ENCODE results near the gene LAMA2. TPM values are rescaled to one million over a fixed set of nuclear protein-coding genes. Genes with fewer than 3 reads are reported as not detected.

LAMA2 gene
- polyA plus RNA-seq, 1 of the 3 experiments (the other 2 are of a cell fraction): 0.92 TPM

DNA sequence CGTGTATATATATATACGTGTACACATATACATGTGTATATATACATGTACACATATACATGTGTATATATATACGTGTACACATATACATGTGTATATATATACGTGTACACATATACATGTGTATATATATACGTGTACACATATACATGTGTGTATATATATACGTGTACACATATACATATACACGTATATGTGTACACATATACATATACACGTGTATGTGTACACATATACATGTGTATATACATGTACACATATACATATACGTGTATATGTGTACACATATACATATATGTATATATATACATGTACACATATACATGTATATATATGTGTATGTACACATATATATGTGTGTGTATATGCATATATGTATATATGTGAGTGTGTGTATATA is 317.2 kb downstream of the LAMA2 start:
- ChIA-PET CTCF (no interaction called here), POLR2A (no interaction called here)
- Histone ChIP-seq H3K9me2 (no peaks in the 10 kb centered on the region; the same call in 1 of the 2 replicates), H3K4me2 (no peak overlapping the region), H3K79me2 (ENCODE audit: insufficient read depth) (no peaks in the 10 kb centered on the region), H2AFZ (ENCODE audit: low read depth) (no peak overlapping the region), H3F3A (replicated peaks; ENCODE audit: insufficient read depth) (no peaks in the 10 kb centered on the region), H3K9me3 (no peaks in the 10 kb centered on the region), H3K9ac (no peak overlapping the region), H3K4me3 (ENCODE audit: low read depth in 2 of 2, low read length in 1 of 2) (no peak overlapping the region), H3K36me3 (replicated peaks in 1 of 2; ENCODE audit: control insufficient read depth in 1 of 2, insufficient read depth in 2 of 2, low read length in 1 of 2) (no peaks in the 10 kb centered on the region), H3K27ac (ENCODE audit: low read depth in 2 of 2, low read length in 1 of 2) (no peak overlapping the region), H3K27me3 (ENCODE audit: insufficient read depth) (no peaks in the 10 kb centered on the region; the same call in 1 of the 2 replicates), H3K4me1 (ENCODE audit: control insufficient read depth in 1 of 2, insufficient read depth in 2 of 2, low read depth in 1 of 2, low read length in 1 of 2) (no peaks in the 10 kb centered on the region; a peak in 1 of 4 replicates), H4K20me1 (ENCODE audit: insufficient read depth) (no peaks in the 10 kb centered on the region)
- TF ChIP-seq FOSL2 (IDR thresholded peaks at IDR 0.05; ENCODE audit: borderline replicate concordance, low read depth) (no peak), NRF1 (IDR thresholded peaks at IDR 0.05; ENCODE audit: low read depth, low read length) (no peak), SMC3 (IDR thresholded peaks at IDR 0.05; ENCODE audit: low read depth, low read length) (no peak), FOXJ3 (CRISPR knock-in tag; IDR thresholded peaks at IDR 0.05) (no peak), SIN3A (IDR thresholded peaks at IDR 0.05; ENCODE audit: borderline replicate concordance, low read depth, low read length) (no peak), GATA2 (CRISPR knock-in tag; IDR thresholded peaks at IDR 0.05) (no peak), IRF3 (IDR thresholded peaks at IDR 0.05; ENCODE audit: low read depth, low read length) (no peak), YY1 (IDR thresholded peaks at IDR 0.05; ENCODE audit: low read depth) (no peak), MXI1 (IDR thresholded peaks at IDR 0.05; ENCODE audit: low read depth, low read length) (no peak), TAF1 (IDR thresholded peaks at IDR 0.05; ENCODE audit: borderline replicate concordance, low read depth, low read length) (no peak), FOXM1 (IDR thresholded peaks at IDR 0.05; ENCODE audit: low read depth) (no peak), ELF1 (IDR thresholded peaks at IDR 0.05) (no peak), RCOR1 (IDR thresholded peaks at IDR 0.05; ENCODE audit: low read length) (no peak), MEF2A (IDR thresholded peaks at IDR 0.05; ENCODE audit: borderline replicate concordance, low read depth) (no peak), ZBTB33 (IDR thresholded peaks at IDR 0.05; ENCODE audit: borderline replicate concordance, low read depth) (no peak)
- 48% methylated on average over 9 of the region's 9 CpGs for WGBS (ENCODE audit: low lambda C conversion rate)
- no peak for DNase-seq

GRCh38 chr6:129203190-129203900 is 320.4 kb downstream of the LAMA2 start:
- Histone ChIP-seq H3K27me3 (ENCODE audit: insufficient read depth) (no peaks in the 10 kb centered on the region; the same call in 1 of the 2 replicates), H3K36me3 (replicated peaks in 1 of 2; ENCODE audit: control insufficient read depth in 1 of 2, insufficient read depth in 2 of 2, low read length in 1 of 2) (no peaks in the 10 kb centered on the region), H3K27ac (ENCODE audit: low read depth in 2 of 2, low read length in 1 of 2) (no peak overlapping the region), H3K9me2 (no peaks in the 10 kb centered on the region; the same call in 1 of the 2 replicates), H3F3A (replicated peaks; ENCODE audit: insufficient read depth) (no peaks in the 10 kb centered on the region), H3K9me3 (no peaks in the 10 kb centered on the region), H3K79me2 (ENCODE audit: insufficient read depth) (no peaks in the 10 kb centered on the region), H3K4me3 (ENCODE audit: low read depth in 2 of 2, low read length in 1 of 2) (no peak overlapping the region), H2AFZ (ENCODE audit: low read depth) (no peak overlapping the region), H3K4me2 (no peak overlapping the region), H4K20me1 (ENCODE audit: insufficient read depth) (no peaks in the 10 kb centered on the region), H3K4me1 (ENCODE audit: control insufficient read depth in 1 of 2, insufficient read depth in 2 of 2, low read depth in 1 of 2, low read length in 1 of 2) (no peaks in the 10 kb centered on the region; a peak in 1 of 4 replicates), H3K9ac (no peak overlapping the region)
- WGBS (ENCODE audit: low lambda C conversion rate): 25% methylated on average over 5 of the region's 5 CpGs
- POLR2A ChIA-PET: no interaction called here
- DNase-seq: no peak
- CTCF ChIA-PET: no interaction called here
- no peak for TF ChIP-seq CTCF (IDR thresholded peaks at IDR 0.05)
- no peak for TF ChIP-seq JUND (IDR thresholded peaks at IDR 0.05)
- TF ChIP-seq CHD2 (IDR thresholded peaks at IDR 0.05; ENCODE audit: low read length, partially characterized antibody): no peak
- TF ChIP-seq RAD21 (IDR thresholded peaks at IDR 0.05; ENCODE audit: low read length): no peak
- TF ChIP-seq POLR2AphosphoS5 (IDR thresholded peaks at IDR 0.05; ENCODE audit: low read depth, low read length): no peak
- TF ChIP-seq NRF1 (IDR thresholded peaks at IDR 0.05; ENCODE audit: low read depth, low read length): no peak
- TF ChIP-seq ELF1 (IDR thresholded peaks at IDR 0.05): no peak
- TF ChIP-seq ZBTB33 (IDR thresholded peaks at IDR 0.05; ENCODE audit: borderline replicate concordance, low read depth): no peak
- TF ChIP-seq, protein P1, sequence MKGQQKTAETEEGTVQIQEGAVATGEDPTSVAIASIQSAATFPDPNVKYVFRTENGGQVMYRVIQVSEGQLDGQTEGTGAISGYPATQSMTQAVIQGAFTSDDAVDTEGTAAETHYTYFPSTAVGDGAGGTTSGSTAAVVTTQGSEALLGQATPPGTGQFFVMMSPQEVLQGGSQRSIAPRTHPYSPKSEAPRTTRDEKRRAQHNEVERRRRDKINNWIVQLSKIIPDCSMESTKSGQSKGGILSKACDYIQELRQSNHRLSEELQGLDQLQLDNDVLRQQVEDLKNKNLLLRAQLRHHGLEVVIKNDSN (IDR thresholded peaks at IDR 0.05; ENCODE audit: borderline replicate concordance, low read depth): no peak

All from SK-N-SH (cell line).